ENCODE results near the gene ERF. TPM values are rescaled to one million over a fixed set of nuclear protein-coding genes. Genes with fewer than 3 reads are reported as not detected.

The ERF gene
- total RNA-seq, 1 donor from 2014 or later: 11.6 TPM

DNA sequence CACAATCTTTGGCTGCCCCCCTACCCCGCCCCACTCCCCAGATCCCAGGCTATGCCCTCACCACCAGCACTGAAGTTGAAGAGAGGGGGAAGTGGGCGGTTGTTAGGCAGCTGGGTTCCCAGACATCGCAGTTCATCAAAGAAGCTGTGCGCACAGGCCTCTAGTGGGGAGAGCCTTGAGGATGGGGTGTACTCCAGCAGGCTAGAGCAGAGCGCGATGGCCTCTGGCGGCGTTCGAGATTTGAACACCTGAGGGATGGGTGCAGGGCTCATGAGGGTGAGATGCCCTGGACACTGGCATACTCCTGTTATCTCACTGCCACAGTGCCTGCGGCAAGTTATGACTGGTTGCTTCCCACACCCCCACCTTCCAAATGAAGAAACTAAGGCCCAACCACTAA, 22.5 kb downstream of the ERF start:
- TF ChIP-seq CTCF (IDR thresholded peaks at IDR 0.05; ENCODE audit: insufficient read depth, low read length, severe bottlenecking): no peak
- Histone ChIP-seq H3K27me3 (ENCODE audit: control insufficient read depth, insufficient read depth, low read length) (no peaks in the 10 kb centered on the region), H3K4me3 (ENCODE audit: low read depth, low read length) (no peak overlapping the region), H3K36me3 (ENCODE audit: control insufficient read depth, insufficient read depth, low read length) (peaks cover 26% of the 10 kb centered on the region)
- FAIRE-seq: no peak
- no peak for DNase-seq (ENCODE audit: low read depth)

GRCh38 chr19:42230571-42230970, 24.4 kb downstream of the ERF start:
- no peak for DNase-seq (ENCODE audit: low read depth)
- H3K27me3 ChIP-seq (ENCODE audit: control insufficient read depth, insufficient read depth, low read length): no peaks in the 10 kb centered on the region
- no peak for TF ChIP-seq CTCF (IDR thresholded peaks at IDR 0.05; ENCODE audit: insufficient read depth, low read length, severe bottlenecking)
- no peak overlapping the region for H3K4me3 ChIP-seq (ENCODE audit: low read depth, low read length)
- H3K36me3 ChIP-seq (ENCODE audit: control insufficient read depth, insufficient read depth, low read length): peaks cover 31% of the 10 kb centered on the region
- no peak for FAIRE-seq

GRCh38 chr19:42229855-42230351, 25.0 kb downstream of the ERF start:
- peaks cover 31% of the 10 kb centered on the region for H3K36me3 ChIP-seq (ENCODE audit: control insufficient read depth, insufficient read depth, low read length)
- FAIRE-seq: peak; percentile 84
- DNase-seq (ENCODE audit: low read depth): no peak
- no peaks in the 10 kb centered on the region for H3K27me3 ChIP-seq (ENCODE audit: control insufficient read depth, insufficient read depth, low read length)
- TF ChIP-seq CTCF (IDR thresholded peaks at IDR 0.05; ENCODE audit: insufficient read depth, low read length, severe bottlenecking): no peak
- H3K4me3 ChIP-seq (ENCODE audit: low read depth, low read length): no peak overlapping the region

- no peak for TF ChIP-seq CTCF (IDR thresholded peaks at IDR 0.05; ENCODE audit: insufficient read depth, low read length, severe bottlenecking)
- Histone ChIP-seq H3K4me3 (ENCODE audit: low read depth, low read length) (no peak overlapping the region), H3K27me3 (ENCODE audit: control insufficient read depth, insufficient read depth, low read length) (no peaks in the 10 kb centered on the region), H3K36me3 (ENCODE audit: control insufficient read depth, insufficient read depth, low read length) (peaks cover 29% of the 10 kb centered on the region)
- DNase-seq (ENCODE audit: low read depth): no peak
- no peak for FAIRE-seq
Measured at GRCh38 chr19:42229301-42229854, 25.6 kb downstream of the ERF start.

- Histone ChIP-seq H3K27me3 (ENCODE audit: control insufficient read depth, insufficient read depth, low read length) (no peaks in the 10 kb centered on the region), H3K36me3 (ENCODE audit: control insufficient read depth, insufficient read depth, low read length) (peaks cover 26% of the 10 kb centered on the region), H3K4me3 (ENCODE audit: low read depth, low read length) (no peak overlapping the region)
- FAIRE-seq (no peak), DNase-seq (ENCODE audit: low read depth) (no peak)
- TF ChIP-seq CTCF (IDR thresholded peaks at IDR 0.05; ENCODE audit: insufficient read depth, low read length, severe bottlenecking): no peak
Measured at GRCh38 chr19:42228641-42229040, 26.3 kb downstream of the ERF start.

- no peak for TF ChIP-seq CTCF (IDR thresholded peaks at IDR 0.05; ENCODE audit: insufficient read depth, low read length, severe bottlenecking)
- no peak for FAIRE-seq
- peak; percentile 74 for DNase-seq (ENCODE audit: low read depth)
- Histone ChIP-seq H3K36me3 (ENCODE audit: control insufficient read depth, insufficient read depth, low read length) (peaks cover 22% of the 10 kb centered on the region), H3K4me3 (ENCODE audit: low read depth, low read length) (no peak overlapping the region), H3K27me3 (ENCODE audit: control insufficient read depth, insufficient read depth, low read length) (no peaks in the 10 kb centered on the region)
Measured at GRCh38 chr19:42226886-42227285, 28.0 kb downstream of the ERF start.

Measured in bronchial epithelial cell (primary cell).